Measurements from ENCODE around the gene A2ML1.
"Not testable (repeated sequence)": the region's sequence is repeated elsewhere in the genome, so short reads cannot be mapped to it uniquely, and the experiment has no call there.

A2ML1 gene

DNA sequence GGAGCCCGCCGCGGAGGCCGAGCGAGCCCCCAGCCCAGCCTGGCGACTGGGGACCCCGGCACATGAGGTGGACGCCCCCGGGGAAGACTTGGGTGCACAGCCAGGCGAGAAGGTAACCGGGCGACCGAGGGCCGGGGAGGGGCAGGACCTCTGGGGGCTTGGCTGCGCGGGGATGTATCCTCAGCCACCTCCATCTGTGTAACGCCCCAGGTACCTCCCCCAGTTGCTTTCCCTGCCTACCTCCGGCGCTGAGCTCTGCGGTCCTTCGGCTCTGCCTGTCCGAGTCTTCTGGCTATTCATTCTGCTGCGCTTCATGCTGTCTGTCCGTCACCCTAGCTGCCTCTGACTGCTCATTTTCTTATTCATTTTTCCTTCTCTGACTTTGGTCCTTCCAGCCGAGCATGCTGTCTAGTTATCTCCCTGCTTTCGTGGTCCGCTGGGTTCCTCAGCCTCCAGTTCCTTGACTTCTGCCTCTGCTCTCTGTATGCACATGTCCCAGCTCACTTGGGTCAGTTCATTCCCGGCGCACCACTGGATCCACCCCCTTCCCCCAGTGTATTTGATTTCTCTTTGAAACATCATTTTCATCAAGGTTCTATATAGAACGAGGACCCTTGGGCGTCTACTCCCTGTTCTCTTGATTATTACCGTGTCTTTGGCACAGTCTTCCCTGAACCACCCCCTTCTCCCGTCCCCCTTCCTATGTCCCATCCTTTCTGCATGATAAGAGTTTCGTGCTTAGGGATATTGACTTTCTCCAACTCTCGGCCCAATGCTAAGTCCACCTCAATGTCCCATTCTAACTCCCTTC, 92.5 kb downstream of the A2ML1 start:
- CTCF ChIA-PET = interaction anchor here (1.7 to 2.0 kb wide), 2 partner anchors 36 to 135 kb away, joined by 7 to 10 read pairs; no protein-coding TSS in a partner anchor
- DNase-seq = peak; percentile 77
- H3K9me3 Mint-ChIP-seq = no peaks in the 10 kb centered on the region

DNA sequence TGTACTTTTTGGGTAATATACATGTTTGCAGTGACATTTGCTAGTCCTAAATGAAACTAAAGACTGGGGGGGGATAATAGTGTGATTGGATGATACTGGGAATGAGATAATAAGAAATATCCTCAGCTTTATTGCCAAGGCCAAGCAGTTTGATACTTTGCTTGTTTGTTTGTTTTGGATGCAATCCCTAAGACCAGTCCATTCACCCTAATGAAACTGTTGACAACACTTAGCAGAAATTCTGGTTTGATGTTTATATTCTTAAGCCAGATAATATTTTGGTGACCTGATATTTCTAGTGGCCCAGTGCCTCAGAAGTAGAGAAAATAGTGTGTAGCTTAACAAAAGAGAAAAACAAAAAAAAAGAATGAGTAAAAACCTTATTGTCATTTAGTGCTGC, 93.7 kb downstream of the A2ML1 start:
- no peak overlapping the region for H3K4me3 Mint-ChIP-seq
- peaks cover 13% of the 10 kb centered on the region for H3K4me1 Mint-ChIP-seq
- H3K27ac Mint-ChIP-seq = no peak overlapping the region
- peaks cover 14% of the 10 kb centered on the region for H3K36me3 Mint-ChIP-seq
- H3K9me3 Mint-ChIP-seq = no peaks in the 10 kb centered on the region
- no peak for DNase-seq
- H3K27me3 Mint-ChIP-seq = peaks cover 5% of the 10 kb centered on the region
- CTCF ChIA-PET = interaction anchor here (1.1 kb wide), 1 partner anchor 258 kb away, joined by 3 read pairs; no protein-coding TSS in a partner anchor

More for the DNA sequence above, 92.5 kb downstream of the A2ML1 start:
- H3K4me3 Mint-ChIP-seq = no peak overlapping the region
- H3K4me1 Mint-ChIP-seq = peaks cover 13% of the 10 kb centered on the region
- H3K36me3 Mint-ChIP-seq = peaks cover 9% of the 10 kb centered on the region
- H3K27me3 Mint-ChIP-seq = peaks cover 5% of the 10 kb centered on the region
- no peak overlapping the region for H3K27ac Mint-ChIP-seq

- Mint-ChIP-seq H3K36me3 (peaks cover 17% of the 10 kb centered on the region), H3K9me3 (no peaks in the 10 kb centered on the region), H3K4me1 (peaks cover 13% of the 10 kb centered on the region), H3K4me3 (no peak overlapping the region), H3K27me3 (peaks cover 5% of the 10 kb centered on the region), H3K27ac (no peak overlapping the region)
- no peak for DNase-seq
- CTCF ChIA-PET = interaction anchor here (1.2 kb wide), 1 partner anchor 8 kb away, joined by 3 read pairs; no protein-coding TSS in a partner anchor
Measured at GRCh38 chr12:8917031-8917430, 94.6 kb downstream of the A2ML1 start.

DNA sequence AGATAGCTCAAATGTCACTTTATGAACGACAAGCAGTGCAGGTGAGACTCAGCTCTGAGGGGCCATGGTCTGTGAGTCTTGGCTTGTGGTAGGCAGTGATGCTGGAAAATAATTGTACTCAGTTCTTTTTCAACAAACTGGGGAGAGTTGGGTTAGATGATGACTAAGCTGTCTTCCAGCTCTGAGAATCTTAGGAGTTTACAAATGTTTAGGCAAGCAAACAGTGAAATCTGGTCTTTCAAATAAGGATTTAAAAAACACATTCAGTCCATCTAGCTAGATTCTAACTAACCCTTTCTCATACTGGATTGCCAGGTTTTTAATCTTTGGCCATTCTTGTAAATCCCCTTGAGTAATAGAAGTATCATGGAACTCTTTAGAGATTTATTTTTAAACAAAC, 95.3 kb downstream of the A2ML1 start:
- H3K27me3 Mint-ChIP-seq = peaks cover 5% of the 10 kb centered on the region
- H3K9me3 Mint-ChIP-seq = no peaks in the 10 kb centered on the region
- no peak for DNase-seq
- H3K27ac Mint-ChIP-seq = no peak overlapping the region
- H3K4me3 Mint-ChIP-seq = no peak overlapping the region
- CTCF ChIA-PET = interaction anchor here (1.2 to 1.4 kb wide), 2 partner anchors 9 to 121 kb away, joined by 3 read pairs; no protein-coding TSS in a partner anchor
- H3K36me3 Mint-ChIP-seq = peaks cover 17% of the 10 kb centered on the region
- H3K4me1 Mint-ChIP-seq = peaks cover 13% of the 10 kb centered on the region

- H3K27me3 Mint-ChIP-seq, CTCF ChIA-PET, H3K27ac Mint-ChIP-seq, H3K9me3 Mint-ChIP-seq, DNase-seq, H3K4me1 Mint-ChIP-seq, H3K4me3 Mint-ChIP-seq: not testable (repeated sequence)
- H3K36me3 Mint-ChIP-seq = peaks cover 17% of the 10 kb centered on the region
Measured at GRCh38 chr12:8919643-8920042, 97.2 kb downstream of the A2ML1 start.

DNA sequence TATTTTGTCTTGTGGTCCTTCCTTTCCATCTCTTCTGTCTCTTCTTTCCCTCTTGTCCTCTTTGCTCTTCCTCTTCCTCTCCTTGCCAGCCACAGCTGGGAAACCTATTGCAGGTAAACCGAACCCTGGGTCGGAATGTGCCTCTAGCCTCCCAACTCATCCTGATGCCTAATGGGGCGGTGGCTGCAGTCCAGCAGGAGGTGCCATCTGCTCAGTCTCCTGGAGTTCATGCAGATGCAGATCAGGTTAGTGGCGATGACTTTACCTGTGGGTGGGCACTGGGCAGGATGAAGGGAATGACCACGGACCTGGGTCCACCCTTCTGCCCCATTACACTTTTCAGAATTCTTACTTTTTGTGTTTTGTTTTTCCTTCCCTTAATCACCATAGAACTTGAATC, 100.1 kb downstream of the A2ML1 start:
- H3K27ac Mint-ChIP-seq = no peak overlapping the region
- H3K4me3 Mint-ChIP-seq = no peak overlapping the region
- no peaks in the 10 kb centered on the region for H3K4me1 Mint-ChIP-seq
- peak; percentile 21 for DNase-seq
- CTCF ChIA-PET = no interaction called here
- no peaks in the 10 kb centered on the region for H3K27me3 Mint-ChIP-seq
- peaks cover 17% of the 10 kb centered on the region for H3K36me3 Mint-ChIP-seq
- H3K9me3 Mint-ChIP-seq = no peaks in the 10 kb centered on the region

Measured in activated naive CD4-positive, alpha-beta T cell treated with anti-CD3 and anti-CD28 coated beads, Interleukin-2, amount 10 ng/mL, durations not matched to agents 7 days and 5 days (primary cell).